ENCODE results near the gene TBX15. TPM values are rescaled to one million over a fixed set of nuclear protein-coding genes. Genes with fewer than 3 reads are reported as not detected.

The TBX15 gene
- total and polyA plus RNA-seq, 2 experiments from 2014 or later = 0.21 TPM; not detected in 1

DNA sequence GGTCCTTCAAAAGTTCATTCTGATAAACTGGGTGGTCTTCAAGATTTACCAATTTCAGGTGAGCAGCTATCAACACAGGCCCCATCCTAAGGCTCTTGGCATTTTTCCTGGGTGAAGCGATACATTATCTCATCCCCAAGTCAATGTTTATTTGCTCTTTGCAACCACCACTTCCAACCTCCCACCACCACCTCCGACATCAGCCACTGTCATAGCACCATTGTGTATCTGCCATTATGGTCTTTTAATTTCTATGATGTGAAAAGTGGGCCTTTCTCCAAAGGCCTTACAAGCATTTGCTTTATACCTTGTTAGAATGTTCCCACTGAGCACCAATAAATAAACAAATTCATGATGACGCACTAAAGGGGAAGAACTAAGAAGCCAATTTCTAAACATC is 47.2 kb downstream of the TBX15 start:
- TF ChIP-seq ZNF114 (CRISPR knock-in tag; IDR thresholded peaks at IDR 0.05) (no peak), JUNB (IDR thresholded peaks at IDR 0.05; ENCODE audit: unreplicated experiment) (no peak), POLR2AphosphoS5 (IDR thresholded peaks at IDR 0.05; ENCODE audit: low read depth) (no peak), NANOG (IDR thresholded peaks at IDR 0.05; ENCODE audit: borderline replicate concordance) (no peak), ZNF331 (CRISPR knock-in tag; IDR thresholded peaks at IDR 0.05; ENCODE audit: low read depth) (no peak), STAT1 (IDR thresholded peaks at IDR 0.05; ENCODE audit: unreplicated experiment) (no peak), EZH2phosphoT487 (IDR thresholded peaks at IDR 0.05; ENCODE audit: unreplicated experiment) (no peak), CREB1 (CRISPR knock-in tag; IDR thresholded peaks at IDR 0.05; ENCODE audit: low read depth) (no peak), EZH2 (IDR thresholded peaks at IDR 0.05; ENCODE audit: low read depth, unreplicated experiment) (no peak), ETS1 (IDR thresholded peaks at IDR 0.05) (no peak)
- TF ChIP-seq, protein P1, sequence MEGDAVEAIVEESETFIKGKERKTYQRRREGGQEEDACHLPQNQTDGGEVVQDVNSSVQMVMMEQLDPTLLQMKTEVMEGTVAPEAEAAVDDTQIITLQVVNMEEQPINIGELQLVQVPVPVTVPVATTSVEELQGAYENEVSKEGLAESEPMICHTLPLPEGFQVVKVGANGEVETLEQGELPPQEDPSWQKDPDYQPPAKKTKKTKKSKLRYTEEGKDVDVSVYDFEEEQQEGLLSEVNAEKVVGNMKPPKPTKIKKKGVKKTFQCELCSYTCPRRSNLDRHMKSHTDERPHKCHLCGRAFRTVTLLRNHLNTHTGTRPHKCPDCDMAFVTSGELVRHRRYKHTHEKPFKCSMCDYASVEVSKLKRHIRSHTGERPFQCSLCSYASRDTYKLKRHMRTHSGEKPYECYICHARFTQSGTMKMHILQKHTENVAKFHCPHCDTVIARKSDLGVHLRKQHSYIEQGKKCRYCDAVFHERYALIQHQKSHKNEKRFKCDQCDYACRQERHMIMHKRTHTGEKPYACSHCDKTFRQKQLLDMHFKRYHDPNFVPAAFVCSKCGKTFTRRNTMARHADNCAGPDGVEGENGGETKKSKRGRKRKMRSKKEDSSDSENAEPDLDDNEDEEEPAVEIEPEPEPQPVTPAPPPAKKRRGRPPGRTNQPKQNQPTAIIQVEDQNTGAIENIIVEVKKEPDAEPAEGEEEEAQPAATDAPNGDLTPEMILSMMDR (conservative IDR thresholded peaks at IDR 0.05; ENCODE audit: low read depth in 2 of 2) = no peak
- TF ChIP-seq, protein P2, sequence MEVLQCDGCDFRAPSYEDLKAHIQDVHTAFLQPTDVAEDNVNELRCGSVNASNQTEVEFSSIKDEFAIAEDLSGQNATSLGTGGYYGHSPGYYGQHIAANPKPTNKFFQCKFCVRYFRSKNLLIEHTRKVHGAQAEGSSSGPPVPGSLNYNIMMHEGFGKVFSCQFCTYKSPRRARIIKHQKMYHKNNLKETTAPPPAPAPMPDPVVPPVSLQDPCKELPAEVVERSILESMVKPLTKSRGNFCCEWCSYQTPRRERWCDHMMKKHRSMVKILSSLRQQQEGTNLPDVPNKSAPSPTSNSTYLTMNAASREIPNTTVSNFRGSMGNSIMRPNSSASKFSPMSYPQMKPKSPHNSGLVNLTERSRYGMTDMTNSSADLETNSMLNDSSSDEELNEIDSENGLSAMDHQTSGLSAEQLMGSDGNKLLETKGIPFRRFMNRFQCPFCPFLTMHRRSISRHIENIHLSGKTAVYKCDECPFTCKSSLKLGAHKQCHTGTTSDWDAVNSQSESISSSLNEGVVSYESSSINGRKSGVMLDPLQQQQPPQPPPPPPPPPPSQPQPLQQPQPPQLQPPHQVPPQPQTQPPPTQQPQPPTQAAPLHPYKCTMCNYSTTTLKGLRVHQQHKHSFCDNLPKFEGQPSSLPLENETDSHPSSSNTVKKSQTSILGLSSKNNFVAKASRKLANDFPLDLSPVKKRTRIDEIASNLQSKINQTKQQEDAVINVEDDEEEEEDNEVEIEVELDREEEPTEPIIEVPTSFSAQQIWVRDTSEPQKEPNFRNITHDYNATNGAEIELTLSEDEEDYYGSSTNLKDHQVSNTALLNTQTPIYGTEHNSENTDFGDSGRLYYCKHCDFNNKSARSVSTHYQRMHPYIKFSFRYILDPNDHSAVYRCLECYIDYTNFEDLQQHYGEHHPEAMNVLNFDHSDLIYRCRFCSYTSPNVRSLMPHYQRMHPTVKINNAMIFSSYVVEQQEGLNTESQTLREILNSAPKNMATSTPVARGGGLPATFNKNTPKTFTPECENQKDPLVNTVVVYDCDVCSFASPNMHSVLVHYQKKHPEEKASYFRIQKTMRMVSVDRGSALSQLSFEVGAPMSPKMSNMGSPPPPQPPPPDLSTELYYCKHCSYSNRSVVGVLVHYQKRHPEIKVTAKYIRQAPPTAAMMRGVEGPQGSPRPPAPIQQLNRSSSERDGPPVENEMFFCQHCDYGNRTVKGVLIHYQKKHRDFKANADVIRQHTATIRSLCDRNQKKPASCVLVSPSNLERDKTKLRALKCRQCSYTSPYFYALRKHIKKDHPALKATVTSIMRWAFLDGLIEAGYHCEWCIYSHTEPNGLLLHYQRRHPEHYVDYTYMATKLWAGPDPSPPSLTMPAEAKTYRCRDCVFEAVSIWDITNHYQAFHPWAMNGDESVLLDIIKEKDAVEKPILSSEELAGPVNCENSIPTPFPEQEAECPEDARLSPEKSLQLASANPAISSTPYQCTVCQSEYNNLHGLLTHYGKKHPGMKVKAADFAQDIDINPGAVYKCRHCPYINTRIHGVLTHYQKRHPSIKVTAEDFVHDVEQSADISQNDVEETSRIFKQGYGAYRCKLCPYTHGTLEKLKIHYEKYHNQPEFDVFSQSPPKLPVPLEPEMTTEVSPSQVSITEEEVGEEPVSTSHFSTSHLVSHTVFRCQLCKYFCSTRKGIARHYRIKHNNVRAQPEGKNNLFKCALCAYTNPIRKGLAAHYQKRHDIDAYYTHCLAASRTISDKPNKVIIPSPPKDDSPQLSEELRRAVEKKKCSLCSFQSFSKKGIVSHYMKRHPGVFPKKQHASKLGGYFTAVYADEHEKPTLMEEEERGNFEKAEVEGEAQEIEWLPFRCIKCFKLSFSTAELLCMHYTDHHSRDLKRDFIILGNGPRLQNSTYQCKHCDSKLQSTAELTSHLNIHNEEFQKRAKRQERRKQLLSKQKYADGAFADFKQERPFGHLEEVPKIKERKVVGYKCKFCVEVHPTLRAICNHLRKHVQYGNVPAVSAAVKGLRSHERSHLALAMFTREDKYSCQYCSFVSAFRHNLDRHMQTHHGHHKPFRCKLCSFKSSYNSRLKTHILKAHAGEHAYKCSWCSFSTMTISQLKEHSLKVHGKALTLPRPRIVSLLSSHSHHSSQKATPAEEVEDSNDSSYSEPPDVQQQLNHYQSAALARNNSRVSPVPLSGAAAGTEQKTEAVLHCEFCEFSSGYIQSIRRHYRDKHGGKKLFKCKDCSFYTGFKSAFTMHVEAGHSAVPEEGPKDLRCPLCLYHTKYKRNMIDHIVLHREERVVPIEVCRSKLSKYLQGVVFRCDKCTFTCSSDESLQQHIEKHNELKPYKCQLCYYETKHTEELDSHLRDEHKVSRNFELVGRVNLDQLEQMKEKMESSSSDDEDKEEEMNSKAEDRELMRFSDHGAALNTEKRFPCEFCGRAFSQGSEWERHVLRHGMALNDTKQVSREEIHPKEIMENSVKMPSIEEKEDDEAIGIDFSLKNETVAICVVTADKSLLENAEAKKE (CRISPR knock-in tag; IDR thresholded peaks at IDR 0.05) = no peak
- TF ChIP-seq, protein P3, sequence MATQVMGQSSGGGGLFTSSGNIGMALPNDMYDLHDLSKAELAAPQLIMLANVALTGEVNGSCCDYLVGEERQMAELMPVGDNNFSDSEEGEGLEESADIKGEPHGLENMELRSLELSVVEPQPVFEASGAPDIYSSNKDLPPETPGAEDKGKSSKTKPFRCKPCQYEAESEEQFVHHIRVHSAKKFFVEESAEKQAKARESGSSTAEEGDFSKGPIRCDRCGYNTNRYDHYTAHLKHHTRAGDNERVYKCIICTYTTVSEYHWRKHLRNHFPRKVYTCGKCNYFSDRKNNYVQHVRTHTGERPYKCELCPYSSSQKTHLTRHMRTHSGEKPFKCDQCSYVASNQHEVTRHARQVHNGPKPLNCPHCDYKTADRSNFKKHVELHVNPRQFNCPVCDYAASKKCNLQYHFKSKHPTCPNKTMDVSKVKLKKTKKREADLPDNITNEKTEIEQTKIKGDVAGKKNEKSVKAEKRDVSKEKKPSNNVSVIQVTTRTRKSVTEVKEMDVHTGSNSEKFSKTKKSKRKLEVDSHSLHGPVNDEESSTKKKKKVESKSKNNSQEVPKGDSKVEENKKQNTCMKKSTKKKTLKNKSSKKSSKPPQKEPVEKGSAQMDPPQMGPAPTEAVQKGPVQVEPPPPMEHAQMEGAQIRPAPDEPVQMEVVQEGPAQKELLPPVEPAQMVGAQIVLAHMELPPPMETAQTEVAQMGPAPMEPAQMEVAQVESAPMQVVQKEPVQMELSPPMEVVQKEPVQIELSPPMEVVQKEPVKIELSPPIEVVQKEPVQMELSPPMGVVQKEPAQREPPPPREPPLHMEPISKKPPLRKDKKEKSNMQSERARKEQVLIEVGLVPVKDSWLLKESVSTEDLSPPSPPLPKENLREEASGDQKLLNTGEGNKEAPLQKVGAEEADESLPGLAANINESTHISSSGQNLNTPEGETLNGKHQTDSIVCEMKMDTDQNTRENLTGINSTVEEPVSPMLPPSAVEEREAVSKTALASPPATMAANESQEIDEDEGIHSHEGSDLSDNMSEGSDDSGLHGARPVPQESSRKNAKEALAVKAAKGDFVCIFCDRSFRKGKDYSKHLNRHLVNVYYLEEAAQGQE (IDR thresholded peaks at IDR 0.05; ENCODE audit: unreplicated experiment) = no peak
- H3K36me3 Mint-ChIP-seq (ENCODE audit: low read depth) = no peaks in the 10 kb centered on the region
- no peak for DNase-seq (ENCODE audit: low spot score)
- no peaks in the 10 kb centered on the region; the same call in 1 of the 2 replicates for H3K9me2 ChIP-seq (ENCODE audit: insufficient read depth)
- H3K27ac ChIP-seq (ENCODE audit: low read depth) = no peak overlapping the region
- H3F3A ChIP-seq (replicated peaks; ENCODE audit: low read depth) = no peaks in the 10 kb centered on the region
- H4K20me1 ChIP-seq (replicated peaks; ENCODE audit: insufficient read depth) = no peaks in the 10 kb centered on the region
- H3K4me3 Mint-ChIP-seq = no peak overlapping the region
- H3K27me3 ChIP-seq (ENCODE audit: insufficient read depth) = no peaks in the 10 kb centered on the region
- peaks cover 9% of the 10 kb centered on the region for H3K4me1 Mint-ChIP-seq
- ATAC-seq = no peak
- no peaks in the 10 kb centered on the region for H3K9me3 Mint-ChIP-seq
- H2AFZ ChIP-seq = no peak overlapping the region
- H3K4me2 ChIP-seq = no peak overlapping the region
- peaks cover 3% of the 10 kb centered on the region for H3K27me3 Mint-ChIP-seq (ENCODE audit: insufficient read depth, low read depth, poor library complexity)
- no peaks in the 10 kb centered on the region for H3K79me2 ChIP-seq (replicated peaks; ENCODE audit: insufficient read depth)
- no peak overlapping the region for H3K4me3 ChIP-seq
- no peak overlapping the region for H3K27ac Mint-ChIP-seq
- peaks cover 6% of the 10 kb centered on the region; the same call in 1 of the 2 replicates for H3K4me1 ChIP-seq (ENCODE audit: insufficient read depth)
- no peaks in the 10 kb centered on the region; the same call in 1 of the 2 replicates for H3K36me3 ChIP-seq (ENCODE audit: insufficient read depth)

Measured in GM23338 (cell line).